Spleen (tissue), 11 donors: ENCODE measurements around the gene CHST12. TPM values are rescaled to one million over a fixed set of nuclear protein-coding genes. Genes with fewer than 3 reads are reported as not detected.
"Not testable (repeated sequence)": the region's sequence is repeated elsewhere in the genome, so short reads cannot be mapped to it uniquely, and the experiment has no call there.

Source experiments
- DNase-seq: peaks from one replicate; pipeline ENCODE4 v3.0.0-alpha.2; 2020
- H3K27ac ChIP-seq, 8 donors: fragments of 200-600 bp; sonication (generic) in 7 of 8; 1 replicate in 4 of 8; 2 replicates in 4 of 8; pipeline versions ENCODE4 v1.5.0 to v1.8.0; 2016 to 2021; ENCODE audit warnings: inconsistent platforms in 4 of 8, mild to moderate bottlenecking in 4 of 8, moderate library complexity in 1 of 8
- H3K27me3 ChIP-seq, 7 donors: fragments of 200-600 bp; sonication (generic) in 6 of 7; replicated peaks in 1 of 7; 1 replicate in 4 of 7; 2 replicates in 3 of 7; pipeline versions ENCODE4 v1.5.0 to v1.8.0; 2016 to 2021; ENCODE audit warnings: inconsistent platforms in 3 of 7, mild to moderate bottlenecking in 1 of 7
- H3K36me3 ChIP-seq, 6 donors: fragments of 200-600 bp; sonication (generic) in 5 of 6; 1 replicate in 4 of 6; 2 replicates in 2 of 6; pipeline versions ENCODE4 v1.5.0 to v1.8.0; 2016 to 2021; ENCODE audit warnings: inconsistent platforms in 2 of 6
- H3K4me1 ChIP-seq, 6 donors: fragments of 200-600 bp; sonication (generic) in 5 of 6; 1 replicate in 3 of 6; 2 replicates in 3 of 6; pipeline versions ENCODE4 v1.5.0 to v1.8.0; 2016 to 2021; ENCODE audit warnings: inconsistent platforms in 3 of 6
- H3K4me3 ChIP-seq, 8 donors: fragments of 200-600 bp; sonication (generic) in 7 of 8; 1 replicate in 4 of 8; 2 replicates in 4 of 8; pipeline versions ENCODE4 v1.5.0 to v1.8.0; 2016 to 2021; ENCODE audit warnings: inconsistent platforms in 4 of 8, mild to moderate bottlenecking in 4 of 8, moderate library complexity in 2 of 8
- H3K9me3 ChIP-seq, 8 donors: fragments of 200-600 bp; sonication (generic) in 7 of 8; 1 replicate in 4 of 8; 2 replicates in 4 of 8; pipeline versions ENCODE4 v1.5.0 to v1.8.0; 2016 to 2021; ENCODE audit warnings: inconsistent platforms in 4 of 8
- POLR2A ChIP-seq, 3 donors: fragments of 450-650 bp; IDR thresholded peaks; one replicate each; pipeline ENCODE4 v1.5.1; 2017; ENCODE audit warnings: antibody characterized with exemption in 3 of 3, mild to moderate bottlenecking in 1 of 3
- POLR2AphosphoS5 ChIP-seq, 3 donors: sonication (generic); formaldehyde crosslinking; IDR thresholded peaks; one replicate each; pipeline ENCODE4 v1.5.1; 2017; ENCODE audit warnings: antibody characterized with exemption in 3 of 3
- WGBS, 5 donors: extraction: QIAGEN DNeasy Blood & Tissue Kit in 3 of 5; methylation state at CpG; one replicate each; pipeline versions ENCODE4 v1.1.5 to v1.1.7; 2013 to 2018; 5-methylcytosine and 5-hydroxymethylcytosine counted together
- intact Hi-C: fragments of 100-400 bp; cut with DNase I; formaldehyde crosslinking; loops from one replicate; pipeline ENCODE4 v1.15.0; 2023; ENCODE audit warnings: low total_unique reads
- polyA plus RNA-seq, 3 donors: library from polyadenylated mRNA; stranded (reverse); fragments of 200-250 nt; gene quantifications; one replicate each; pipeline ENCODE4 v1.2.1, GENCODE V29; 2013
- total RNA-seq, 7 donors: library from RNA; depleted of rRNA in 3 of 7; stranded (reverse); fragments of >200 nt in 3 of 7; fragmentation: NEBNext Ultra II Directional in 4 of 7; extraction: Animal tissue kit (Norgen Biotek cat#: 25700) in 4 of 7; gene quantifications; one replicate each; pipeline versions ENCODE4 v1.1.0 to v1.2.1, GENCODE V29; 2016 to 2021
- TF ChIP-seq, protein P1 (sequence below), 11 experiments: fragments of 200-600 bp in 7 of 11; fragments of 450-650 bp in 4 of 11; sonication (generic) in 4 of 11; IDR thresholded peaks in 8 of 11; conservative IDR thresholded peaks in 3 of 11; 1 replicate in 7 of 11; 2 replicates in 4 of 11; pipeline versions ENCODE4 v1.4.0 to v1.8.0; 2016 to 2021; ENCODE audit warnings: antibody characterized with exemption in 11 of 11, inconsistent platforms in 4 of 11, mild to moderate bottlenecking in 1 of 11
- donor health status: healthy with polysubstance abuse.
- donor health status: DM: no; HTN: no; CAD: no; lungs with moderate emphysema.
- donor health status: DM: no; HTN: no; CAD: no.
- donor health status: Bipolar disorder and iron deficiency.
- donor health status: healthy.
- donor health status: DM: no; HTN: no; CAD: no.
- donor health status: DM: yes; HTN: yes; CAD: no.

Gene CHST12
- total and polyA plus RNA-seq, 10 donors, result 7.7 to 51.4 (median 31.6) TPM

GRCh38 chr7:2416650-2417049, 13.2 kb downstream of the CHST12 start:
- Histone ChIP-seq H3K4me1 (peaks cover 20 to 89% (median 45%) of the 10 kb centered on the region in 6 donors), H3K27me3 (no peaks in the 10 kb centered on the region), H3K9me3 (no peaks in the 10 kb centered on the region), H3K27ac (no peak overlapping the region), H3K4me3 (no peak overlapping the region), H3K36me3 (peaks cover 0 to 15% (median 0%) of the 10 kb centered on the region in 6 donors)
- intact Hi-C loops, result no loop called here
- TF ChIP-seq POLR2A (IDR thresholded peaks at IDR 0.05), result no peak
- TF ChIP-seq, protein P1, sequence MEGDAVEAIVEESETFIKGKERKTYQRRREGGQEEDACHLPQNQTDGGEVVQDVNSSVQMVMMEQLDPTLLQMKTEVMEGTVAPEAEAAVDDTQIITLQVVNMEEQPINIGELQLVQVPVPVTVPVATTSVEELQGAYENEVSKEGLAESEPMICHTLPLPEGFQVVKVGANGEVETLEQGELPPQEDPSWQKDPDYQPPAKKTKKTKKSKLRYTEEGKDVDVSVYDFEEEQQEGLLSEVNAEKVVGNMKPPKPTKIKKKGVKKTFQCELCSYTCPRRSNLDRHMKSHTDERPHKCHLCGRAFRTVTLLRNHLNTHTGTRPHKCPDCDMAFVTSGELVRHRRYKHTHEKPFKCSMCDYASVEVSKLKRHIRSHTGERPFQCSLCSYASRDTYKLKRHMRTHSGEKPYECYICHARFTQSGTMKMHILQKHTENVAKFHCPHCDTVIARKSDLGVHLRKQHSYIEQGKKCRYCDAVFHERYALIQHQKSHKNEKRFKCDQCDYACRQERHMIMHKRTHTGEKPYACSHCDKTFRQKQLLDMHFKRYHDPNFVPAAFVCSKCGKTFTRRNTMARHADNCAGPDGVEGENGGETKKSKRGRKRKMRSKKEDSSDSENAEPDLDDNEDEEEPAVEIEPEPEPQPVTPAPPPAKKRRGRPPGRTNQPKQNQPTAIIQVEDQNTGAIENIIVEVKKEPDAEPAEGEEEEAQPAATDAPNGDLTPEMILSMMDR (IDR thresholded peaks at IDR 0.05 in 8 of 11, conservative IDR thresholded peaks at IDR 0.05 in 3 of 11), result no peak
- TF ChIP-seq POLR2AphosphoS5 (IDR thresholded peaks at IDR 0.05), result no peak
- 92 to 98% (median 97%) methylated on average over 6 of the region's 6 CpGs for WGBS, 5 donors
- DNase-seq, result no peak

- H3K4me1 ChIP-seq, result peaks cover 20 to 88% (median 41%) of the 10 kb centered on the region in 6 donors
- H3K9me3 ChIP-seq, H3K4me3 ChIP-seq, intact Hi-C loops, H3K27me3 ChIP-seq, DNase-seq: not testable (repeated sequence)
- WGBS, 5 donors, result 93 to 100% (median 96%) methylated on average over 3 of the region's 3 CpGs
- peaks cover 0 to 16% (median 0%) of the 10 kb centered on the region in 6 donors for H3K36me3 ChIP-seq
- H3K27ac ChIP-seq, result peak overlapping the region in 2 of 8 donors; percentile 56 to 68
Observed at GRCh38 chr7:2417178-2417577, 13.8 kb downstream of the CHST12 start.

DNA sequence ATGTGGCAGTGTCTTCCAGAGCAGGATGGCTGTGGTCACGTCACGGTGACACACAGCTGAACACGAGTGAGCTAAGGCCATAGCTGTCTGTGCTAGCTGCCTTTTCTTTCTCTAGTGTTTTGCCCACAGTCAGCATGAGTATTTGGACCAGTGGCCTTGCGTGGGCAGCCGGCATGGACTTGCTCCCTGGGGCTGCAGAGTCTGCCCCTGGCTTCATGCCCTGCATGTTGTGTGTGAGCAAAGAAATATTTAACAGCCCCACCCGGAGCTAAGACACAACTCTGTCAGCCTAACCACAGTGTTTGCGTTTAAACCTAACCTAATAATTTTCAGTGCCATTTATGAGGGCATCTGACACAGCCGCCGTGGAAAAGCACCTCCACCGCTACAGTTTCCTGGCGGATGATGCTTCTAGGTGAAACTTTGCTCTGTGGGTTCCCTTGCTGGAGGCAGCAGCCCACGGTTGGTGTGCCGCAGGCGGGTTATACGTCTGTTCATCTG, 14.6 kb downstream of the CHST12 start:
- H3K27me3 ChIP-seq, result no peaks in the 10 kb centered on the region
- no peaks in the 10 kb centered on the region for H3K9me3 ChIP-seq
- TF ChIP-seq, protein P1 (IDR thresholded peaks at IDR 0.05 in 8 of 11, conservative IDR thresholded peaks at IDR 0.05 in 3 of 11), result no peak
- peak in 1 of 3 donors; percentile 13 for TF ChIP-seq POLR2AphosphoS5 (IDR thresholded peaks at IDR 0.05)
- peak overlapping the region in 4 of 8 donors; percentile 31 to 68 (median 45) for H3K27ac ChIP-seq
- 50 to 66% (median 63%) methylated on average over 13 to 15 of the region's 15 CpGs for WGBS, 5 donors
- no peak for DNase-seq
- peaks cover 14 to 80% (median 33%) of the 10 kb centered on the region in 6 donors for H3K4me1 ChIP-seq
- peaks cover 0 to 25% (median 0%) of the 10 kb centered on the region in 6 donors for H3K36me3 ChIP-seq
- H3K4me3 ChIP-seq, result no peak overlapping the region
- intact Hi-C loops, result no loop called here

GRCh38 chr7:2420216-2420933, 17.0 kb downstream of the CHST12 start:
- Histone ChIP-seq H3K27ac (no peak overlapping the region), H3K9me3 (no peaks in the 10 kb centered on the region), H3K36me3 (peaks cover 0 to 39% (median 0%) of the 10 kb centered on the region in 6 donors), H3K4me1 (peaks cover 9 to 71% (median 31%) of the 10 kb centered on the region in 6 donors), H3K4me3 (no peak overlapping the region), H3K27me3 (no peaks in the 10 kb centered on the region)
- TF ChIP-seq POLR2AphosphoS5 (IDR thresholded peaks at IDR 0.05) (no peak), POLR2A (IDR thresholded peaks at IDR 0.05) (no peak)
- TF ChIP-seq, protein P1 (IDR thresholded peaks at IDR 0.05 in 8 of 11, conservative IDR thresholded peaks at IDR 0.05 in 3 of 11), result no peak
- WGBS, 5 donors, result 90 to 98% (median 93%) methylated on average over 7 of the region's 7 CpGs
- intact Hi-C loops, result no loop called here
- no peak for DNase-seq
